HG02970 (cell line): ENCODE data around the gene FRMD4B.

Source experiments
- ATAC-seq: cut with Tn5 transposase; IDR thresholded peaks from one replicate; pipeline ENCODE4 v1.9.1; 2021; ENCODE audit warnings: mild to moderate bottlenecking, moderate library complexity, moderate number of reproducible peaks; ENCODE audit not compliant: unreplicated experiment, low FRiP score

FRMD4B gene

DNA sequence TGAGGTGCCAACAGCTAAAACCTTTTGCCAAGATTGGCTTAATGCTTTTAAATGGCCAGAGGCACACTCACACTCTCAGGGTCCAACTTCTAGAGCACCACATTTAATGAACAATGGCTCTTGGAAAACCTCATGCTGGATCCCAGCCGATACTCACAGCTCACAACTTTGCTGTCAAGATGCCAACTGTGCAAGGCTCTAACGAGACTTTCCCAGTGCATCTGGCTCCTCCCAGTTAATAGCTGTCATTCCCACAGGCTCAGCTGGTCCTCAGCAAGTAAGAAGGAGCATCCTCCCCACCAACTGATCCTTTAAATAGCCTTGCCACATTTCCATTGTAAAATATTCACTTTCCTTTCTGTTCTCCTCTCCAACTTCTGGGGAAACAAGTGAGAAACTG, 20.3 kb upstream of the FRMD4B start:
- ATAC-seq = no peak

DNA sequence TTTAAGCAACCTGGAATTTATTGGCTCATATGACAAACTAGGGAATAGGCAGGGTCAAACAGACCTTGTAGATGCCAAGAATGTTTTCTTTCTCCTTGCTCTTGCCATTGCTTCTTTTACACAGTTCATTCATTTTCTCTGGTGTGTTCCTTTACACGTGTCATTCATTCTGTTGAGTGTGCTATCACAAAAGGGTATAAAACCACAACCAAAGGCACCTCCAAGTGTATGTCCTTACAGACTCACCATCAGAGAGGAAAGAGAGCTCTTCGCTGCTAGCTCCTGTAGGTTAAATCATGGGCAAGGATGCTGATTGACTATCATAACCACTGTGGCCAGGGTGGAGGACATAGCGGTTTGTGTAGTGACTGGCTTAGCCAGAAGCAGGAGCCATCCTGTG, 19.2 kb upstream of the FRMD4B start:
- ATAC-seq = no peak

DNA sequence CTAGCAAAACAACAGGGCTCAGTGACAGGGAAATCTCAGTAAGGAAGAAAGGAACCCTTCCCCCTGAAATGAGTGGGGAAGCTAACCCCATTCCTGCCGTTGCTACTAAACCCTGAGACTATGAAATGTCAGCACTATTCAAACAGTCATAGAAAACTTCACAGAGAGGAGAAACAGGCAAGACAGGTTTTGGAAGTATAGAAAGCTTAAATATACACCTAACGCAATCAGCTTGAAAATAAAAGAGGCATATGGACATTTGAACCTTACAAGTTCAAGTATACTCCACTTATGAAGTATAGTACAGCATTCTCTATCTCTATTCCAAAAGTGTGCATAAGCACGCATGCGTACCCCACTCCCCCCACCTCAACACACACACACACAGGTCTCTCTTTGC, 17.6 kb upstream of the FRMD4B start:
- no peak for ATAC-seq

DNA sequence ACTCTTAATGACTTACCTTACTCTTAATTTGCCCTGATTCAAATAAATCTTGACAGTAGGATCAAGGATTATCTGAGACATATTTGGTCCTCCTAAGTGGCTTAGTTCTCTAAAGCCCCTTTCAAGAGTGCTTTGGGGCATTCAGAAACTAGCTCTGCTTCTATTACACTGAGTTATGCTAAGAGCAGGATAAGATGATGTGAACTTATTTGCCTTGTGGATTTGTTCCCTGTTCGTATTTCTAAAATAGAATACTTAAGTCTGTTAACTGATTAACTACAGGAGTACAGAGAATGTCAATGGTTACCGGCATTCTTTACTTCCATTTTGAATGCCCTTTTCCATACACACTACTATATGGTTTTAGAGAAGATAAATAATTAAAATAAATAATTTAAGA, 14.8 kb upstream of the FRMD4B start:
- no peak for ATAC-seq

DNA sequence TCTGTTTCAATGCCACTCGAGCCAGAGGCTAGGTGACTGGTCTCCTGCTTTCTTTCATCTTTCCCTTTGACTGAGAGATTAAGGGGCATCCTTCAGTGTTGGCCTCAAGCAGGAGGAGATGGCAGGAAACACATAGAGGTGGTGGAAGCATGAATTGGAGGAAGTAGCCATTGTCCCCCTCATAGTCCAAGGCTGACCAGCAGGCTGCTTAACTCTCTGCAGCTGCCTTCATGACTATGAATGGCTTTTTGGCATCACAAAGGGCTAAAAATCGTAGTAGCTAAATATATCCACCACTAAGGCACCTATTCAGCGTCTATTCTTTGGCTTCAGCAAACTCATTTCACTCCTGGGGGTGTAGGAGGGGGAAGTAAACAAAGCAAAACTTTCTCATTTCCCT, 7.0 kb upstream of the FRMD4B start:
- ATAC-seq = no peak

DNA sequence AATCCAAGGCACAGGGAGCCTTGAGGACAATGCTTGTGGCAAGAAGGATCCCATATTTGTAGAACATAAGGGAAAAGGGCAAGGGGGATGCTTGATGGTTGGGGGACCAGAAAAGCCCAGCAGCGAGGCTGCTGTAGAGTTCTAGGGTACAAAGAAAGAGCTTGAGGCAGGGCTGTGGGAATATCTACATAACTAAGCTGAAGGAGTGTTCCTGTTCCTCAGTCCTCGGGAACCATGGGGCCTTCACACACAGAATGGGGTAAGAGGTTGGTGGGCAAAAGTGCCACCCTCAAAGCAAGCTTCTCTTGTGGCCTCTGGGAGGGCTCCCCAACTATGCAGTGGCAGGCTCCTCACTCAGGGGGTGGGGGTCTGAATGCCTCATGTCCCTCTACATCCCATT, 6.5 kb upstream of the FRMD4B start:
- no peak for ATAC-seq

DNA sequence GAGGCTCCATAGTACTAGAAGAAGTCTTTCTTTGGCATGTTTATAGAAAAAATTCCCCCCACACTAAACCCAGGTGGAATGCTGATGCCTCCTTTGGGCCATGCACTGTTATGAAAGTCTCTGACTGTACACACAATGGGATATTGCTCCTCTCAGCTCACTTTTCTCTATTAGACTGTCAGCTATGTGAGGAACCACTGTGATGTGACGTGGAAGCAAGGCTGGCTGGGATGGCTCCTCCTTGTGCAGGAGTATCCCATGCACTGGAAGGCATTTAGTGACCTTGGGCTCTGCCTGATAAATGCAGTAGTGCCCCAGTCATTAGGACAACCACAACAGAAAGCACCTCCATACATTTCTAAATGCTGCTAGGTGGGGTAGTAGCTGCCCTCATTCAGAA, 5.7 kb upstream of the FRMD4B start:
- no peak for ATAC-seq

DNA sequence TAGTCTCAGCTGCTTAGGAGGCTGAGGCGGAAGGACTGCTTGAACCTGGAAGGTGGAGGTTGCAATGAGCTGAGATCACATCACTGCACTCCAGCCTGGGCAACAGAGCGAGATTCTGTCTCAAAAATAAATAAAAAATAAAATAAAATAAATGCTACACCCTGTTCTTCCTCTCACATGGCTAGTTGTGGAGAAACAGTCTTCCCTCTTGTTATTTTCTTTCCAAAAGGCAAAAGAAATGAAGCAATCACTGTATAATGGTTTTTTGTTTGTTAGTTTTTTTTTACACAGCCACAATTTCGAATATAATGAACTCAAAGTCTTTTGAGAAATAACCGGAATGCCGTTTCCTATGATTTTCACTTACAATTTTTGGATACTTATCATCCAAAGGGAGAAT, 4.9 kb upstream of the FRMD4B start:
- no peak for ATAC-seq

DNA sequence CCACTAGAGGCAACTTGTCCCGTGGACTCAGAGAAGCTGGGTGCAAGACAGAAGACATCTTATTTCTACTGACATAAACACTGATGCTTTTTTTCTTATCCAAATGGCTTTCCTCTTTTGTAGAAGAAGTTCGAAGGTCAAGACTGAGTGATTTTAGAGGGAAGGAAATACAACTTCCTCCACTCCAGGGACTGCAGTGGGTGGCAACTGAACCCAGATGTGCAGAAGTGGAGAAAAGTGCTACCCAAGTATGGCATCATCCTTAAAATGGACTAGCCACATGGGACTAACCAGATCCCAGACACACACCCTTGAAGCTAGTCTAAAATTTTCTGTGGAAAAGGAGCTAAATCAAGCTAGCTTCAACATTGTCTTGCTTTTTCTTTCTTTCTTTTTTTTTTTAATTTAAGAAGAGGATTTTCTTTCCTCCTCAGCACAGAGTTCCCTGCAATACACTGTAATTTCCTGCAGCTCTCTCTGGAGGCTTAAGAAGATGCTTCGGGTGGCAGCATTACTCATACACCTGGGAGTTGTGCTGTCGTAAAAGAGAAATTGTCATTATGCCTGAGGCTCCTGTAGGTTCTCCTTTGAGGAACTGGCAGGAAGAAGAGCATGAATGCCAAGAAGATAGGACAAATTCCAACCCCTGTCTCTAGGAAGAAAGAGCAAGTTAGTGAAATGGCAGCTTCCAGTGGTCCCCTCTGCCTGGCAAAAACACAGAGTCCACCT, 3.8 kb upstream of the FRMD4B start:
- ATAC-seq = no peak

DNA sequence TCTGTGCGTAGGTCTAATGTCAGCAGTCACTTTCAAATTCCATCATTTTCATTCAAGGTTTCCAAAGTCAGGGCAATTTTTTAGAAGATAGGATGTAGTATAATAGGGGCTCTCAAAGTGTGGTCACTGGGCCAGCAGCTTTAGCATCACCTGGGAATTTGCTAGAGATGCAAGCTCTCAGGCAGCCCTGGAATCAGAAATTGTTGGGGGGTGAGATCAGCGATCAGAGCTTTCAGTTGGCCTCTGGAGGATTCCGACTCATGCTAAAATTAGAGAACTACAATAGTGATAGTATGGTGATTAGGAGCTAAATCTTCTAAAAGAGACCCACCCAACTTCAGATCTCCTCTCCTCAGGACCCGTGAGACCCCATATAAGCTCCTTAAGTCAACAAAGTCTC, 2.4 kb upstream of the FRMD4B start:
- ATAC-seq = no peak

DNA sequence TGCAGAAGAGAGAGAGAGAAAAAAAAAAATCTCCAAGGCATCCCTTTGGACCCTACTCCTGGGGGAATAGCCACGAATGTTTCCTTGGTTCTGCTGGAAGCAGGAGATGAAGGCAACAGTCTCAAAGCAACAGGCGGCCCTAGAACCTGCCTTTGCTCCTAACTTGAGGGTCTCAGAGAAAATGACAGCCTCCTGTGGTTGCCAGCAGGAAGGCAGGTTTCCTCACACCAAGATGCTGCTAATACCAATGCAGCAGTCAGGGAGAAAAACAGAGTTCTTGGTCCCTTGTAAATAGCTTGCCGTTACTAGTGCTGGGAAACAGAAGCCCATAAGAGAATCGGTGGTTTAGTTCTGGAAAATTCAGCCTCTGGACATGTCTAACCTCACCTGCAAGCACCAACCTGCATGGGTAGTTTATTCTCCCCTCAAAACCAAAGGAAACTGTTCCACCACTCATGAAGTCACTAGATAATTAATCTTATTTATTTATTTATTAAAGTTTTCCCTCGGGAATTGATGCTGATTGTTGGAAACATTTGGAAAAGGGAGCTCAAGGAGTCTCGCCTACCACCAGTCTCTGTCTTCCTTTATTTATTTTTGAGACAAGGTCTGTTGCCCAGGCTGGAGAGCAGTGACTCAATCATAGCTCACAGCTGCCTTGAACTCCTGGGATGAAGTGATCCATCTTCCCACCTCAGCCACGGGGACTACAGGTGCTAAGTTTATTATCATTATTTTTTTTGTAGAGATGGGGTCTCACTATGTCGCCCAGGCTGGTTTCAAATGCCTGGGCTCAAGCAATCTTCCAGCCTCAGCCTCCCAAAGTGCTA, 883 bp upstream of the FRMD4B start:
- no peak for ATAC-seq

DNA sequence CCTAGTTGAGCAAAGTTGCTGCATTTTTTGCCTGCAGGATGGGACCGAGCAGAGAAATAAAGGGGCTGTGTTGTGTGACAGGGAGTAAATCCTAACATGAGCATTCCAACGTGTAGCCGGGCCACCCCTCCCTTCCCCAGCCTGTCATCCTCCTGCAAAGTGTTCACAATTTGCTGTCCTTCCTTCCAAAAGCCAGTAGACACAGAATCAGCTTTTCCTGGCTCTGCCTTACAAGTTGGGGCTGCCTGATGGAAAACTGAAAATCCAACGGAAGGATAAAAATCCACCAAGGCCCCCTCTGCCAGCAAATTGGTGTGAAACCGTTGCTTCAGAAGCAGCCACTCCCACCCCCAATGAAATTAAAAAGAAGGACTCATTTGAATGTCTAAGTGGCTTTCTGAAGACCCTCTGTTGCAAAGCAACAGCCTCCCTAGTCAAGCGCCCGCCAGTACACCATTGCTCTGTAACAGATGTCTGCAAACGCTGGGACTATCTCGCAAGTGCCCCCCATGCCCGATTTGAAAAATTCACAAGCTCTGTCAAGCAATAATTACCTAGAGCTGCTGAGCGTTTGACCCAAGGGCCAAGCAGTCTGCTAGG, 665 bp downstream of the FRMD4B start:
- no peak for ATAC-seq

DNA sequence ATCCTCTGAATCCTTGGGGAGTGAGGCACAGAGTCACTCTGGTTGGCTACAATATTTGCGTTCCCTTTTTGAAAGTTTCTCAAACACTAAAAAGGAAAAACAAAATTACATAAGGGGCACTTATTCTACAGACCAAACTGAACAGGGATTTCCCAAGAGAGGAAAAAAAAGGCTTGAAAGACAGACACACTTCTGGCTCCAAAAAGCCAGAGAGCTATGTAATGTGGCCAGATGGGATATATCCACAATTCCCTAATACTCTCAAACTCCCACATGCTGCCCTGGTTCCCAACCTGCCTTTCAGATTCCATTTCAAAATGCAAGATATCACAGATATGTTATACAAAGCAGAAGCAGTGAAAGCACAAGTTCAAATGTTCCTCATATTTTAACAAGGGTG, 1.6 kb downstream of the FRMD4B start:
- ATAC-seq = no peak

DNA sequence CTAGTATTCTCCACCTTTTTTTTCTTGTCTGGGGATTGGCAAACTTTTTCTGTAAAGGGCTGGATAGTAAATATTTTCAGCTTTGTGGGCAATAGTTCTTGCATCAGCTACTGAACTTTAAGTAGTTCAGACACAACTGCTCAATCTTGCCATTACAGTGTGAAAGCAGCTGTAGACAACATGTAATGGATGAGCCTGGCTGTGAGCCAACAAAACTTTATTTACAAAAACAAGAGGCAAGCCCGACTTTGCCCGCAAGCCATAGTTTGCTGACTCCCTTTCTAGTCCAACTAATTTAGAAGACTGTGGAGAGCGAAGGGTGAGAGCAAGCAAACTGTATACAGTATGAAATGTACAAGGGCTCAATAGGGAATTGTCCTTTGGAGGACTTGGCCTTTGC, 6.2 kb downstream of the FRMD4B start:
- no peak for ATAC-seq

DNA sequence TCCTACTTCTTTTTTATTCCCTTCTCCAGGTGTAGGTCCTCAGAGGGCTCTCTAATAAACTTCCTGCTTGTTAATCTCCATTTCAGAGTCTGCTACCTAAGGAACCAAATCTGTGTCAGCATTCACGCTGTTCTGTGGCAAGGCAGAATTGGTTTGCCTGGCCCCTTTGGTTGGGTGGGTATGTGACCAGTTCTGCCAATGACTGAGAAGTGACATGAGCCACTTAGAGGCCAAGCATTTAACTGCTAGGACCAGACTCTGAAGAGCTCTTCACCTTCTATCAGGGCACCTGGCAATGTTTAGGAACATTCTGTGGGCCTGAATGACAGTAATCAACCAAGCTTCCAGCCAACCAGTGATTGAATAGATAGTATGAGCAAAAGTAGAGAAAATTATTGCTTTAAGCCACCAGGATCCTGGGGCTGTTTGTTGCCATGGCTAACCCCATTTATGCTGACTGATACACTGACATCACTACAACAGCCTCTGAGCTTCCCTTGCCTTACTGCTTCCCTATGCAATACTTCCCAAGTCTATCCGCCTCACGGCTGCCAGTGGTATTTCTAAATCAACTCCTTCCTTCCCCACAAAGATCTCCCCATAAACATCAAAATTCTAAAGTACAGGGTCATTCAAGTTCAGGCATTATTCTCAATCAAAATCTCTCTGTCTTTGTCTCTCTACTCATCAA, 7.6 kb downstream of the FRMD4B start:
- no peak for ATAC-seq

DNA sequence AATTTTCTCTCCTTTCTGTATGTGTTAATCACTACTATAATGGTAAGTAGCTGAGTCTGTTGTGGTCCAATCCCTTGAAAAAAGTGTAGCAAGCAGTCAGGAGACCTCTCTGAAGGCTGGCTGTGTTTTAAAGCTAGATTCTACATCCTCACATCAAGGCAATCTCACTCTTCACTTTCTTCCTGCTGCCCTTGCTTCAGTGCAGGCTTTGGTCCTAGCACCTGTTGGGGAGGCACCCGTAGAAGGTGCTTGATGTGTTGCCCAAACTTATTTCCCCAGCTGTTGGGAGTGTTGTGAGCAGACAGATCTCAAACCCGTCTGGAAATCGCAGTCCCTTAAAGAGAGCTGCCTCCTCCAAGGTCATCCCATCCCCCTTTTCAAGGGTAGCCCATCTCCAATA, 8.6 kb downstream of the FRMD4B start:
- ATAC-seq = no peak

DNA sequence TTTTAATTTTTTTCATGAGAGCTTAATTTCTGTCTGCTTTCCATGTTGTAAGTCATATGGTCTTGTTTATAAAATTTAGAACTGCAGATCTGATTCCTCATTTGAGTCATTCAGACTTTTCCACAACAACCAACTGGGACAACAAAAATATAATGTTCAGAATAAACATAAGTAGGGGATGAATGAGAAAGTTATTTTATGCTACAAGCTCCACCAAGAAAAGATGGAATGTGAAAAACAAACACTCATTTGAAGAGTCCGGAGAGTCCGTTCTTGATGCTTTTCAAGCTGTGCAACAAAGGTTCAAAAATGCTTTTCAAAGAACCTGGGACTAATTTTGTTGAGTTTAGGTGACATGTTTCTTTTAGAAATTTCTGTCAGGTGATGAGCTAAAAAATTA, 9.2 kb downstream of the FRMD4B start:
- no peak for ATAC-seq

DNA sequence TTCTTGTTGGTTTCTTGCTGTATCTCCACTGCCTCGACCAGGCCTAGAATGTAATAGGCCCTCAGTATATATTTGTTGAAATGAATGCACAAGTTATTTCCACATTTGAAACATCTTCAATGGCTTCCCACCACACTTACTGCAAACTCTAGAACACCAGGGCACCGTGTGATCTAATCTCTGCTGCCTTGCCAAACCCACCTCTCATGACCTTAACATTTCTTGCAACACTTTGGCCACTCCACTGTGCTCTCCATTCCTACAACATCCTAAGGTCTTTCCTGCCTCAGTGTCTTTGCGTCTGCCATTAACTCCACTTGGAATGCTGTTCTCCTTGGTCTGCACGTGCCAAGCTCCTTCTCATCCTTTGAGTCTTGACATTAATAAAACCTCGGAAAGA, 14.1 kb downstream of the FRMD4B start:
- no peak for ATAC-seq

DNA sequence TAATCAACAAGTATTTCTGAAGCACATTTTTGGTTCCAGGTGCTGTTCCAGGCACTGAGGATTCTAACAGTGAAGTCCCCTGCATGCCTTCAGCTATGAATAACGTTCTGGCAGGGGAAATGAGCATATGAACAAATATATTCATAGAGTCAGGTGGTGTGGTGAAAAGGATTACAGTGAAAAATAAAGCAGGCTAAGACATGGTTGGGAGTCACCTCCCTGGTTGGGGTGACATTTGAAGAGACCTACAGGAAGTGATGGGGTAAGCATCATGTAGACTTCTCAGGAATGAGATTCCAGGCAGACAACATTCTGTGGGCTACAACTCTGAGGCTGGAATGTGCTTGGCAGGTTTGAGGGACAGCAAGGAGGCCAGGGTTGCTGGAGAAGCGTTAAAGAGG, 15.0 kb downstream of the FRMD4B start:
- no peak for ATAC-seq

DNA sequence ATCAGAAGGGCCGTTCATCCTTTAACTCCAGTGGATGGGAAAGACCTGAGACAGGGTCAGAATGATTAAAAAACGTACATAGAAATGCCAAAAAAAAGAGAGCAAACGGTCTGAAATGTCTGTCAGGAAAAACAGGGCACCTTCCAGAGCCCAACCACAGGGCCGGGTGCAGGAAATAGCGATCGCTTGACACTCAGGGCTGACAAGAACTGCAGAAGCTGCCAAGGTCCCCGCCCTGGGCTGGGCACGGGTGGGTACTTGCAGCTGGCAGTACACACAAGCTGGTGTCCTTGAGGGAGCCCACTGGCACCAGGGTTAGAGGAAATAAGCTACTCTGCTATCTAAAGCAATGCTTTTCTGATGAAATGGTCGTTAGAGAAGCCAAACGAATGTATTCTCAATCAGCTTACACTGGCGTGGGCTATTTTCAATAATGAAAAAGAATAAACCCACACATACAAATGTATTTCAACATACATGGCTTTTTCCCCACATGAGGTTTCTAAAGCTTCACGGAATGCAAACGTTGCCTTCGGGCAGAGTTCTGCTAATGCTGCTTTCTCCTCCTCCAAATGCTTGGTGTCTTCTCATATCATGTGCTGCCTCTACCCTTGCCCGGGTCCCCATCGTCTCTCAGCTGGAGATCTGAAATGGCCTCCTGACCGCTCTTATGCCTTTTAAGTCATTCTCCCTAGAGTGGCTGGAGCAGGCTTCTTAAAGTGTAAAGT, 15.6 kb downstream of the FRMD4B start:
- ATAC-seq = no peak
